ENCODE data around the gene BLTP2.

GRCh38 chr17:28646039-28646754 lies 1.2 kb upstream of the BLTP2 start:
- TF ChIP-seq, protein P1, sequence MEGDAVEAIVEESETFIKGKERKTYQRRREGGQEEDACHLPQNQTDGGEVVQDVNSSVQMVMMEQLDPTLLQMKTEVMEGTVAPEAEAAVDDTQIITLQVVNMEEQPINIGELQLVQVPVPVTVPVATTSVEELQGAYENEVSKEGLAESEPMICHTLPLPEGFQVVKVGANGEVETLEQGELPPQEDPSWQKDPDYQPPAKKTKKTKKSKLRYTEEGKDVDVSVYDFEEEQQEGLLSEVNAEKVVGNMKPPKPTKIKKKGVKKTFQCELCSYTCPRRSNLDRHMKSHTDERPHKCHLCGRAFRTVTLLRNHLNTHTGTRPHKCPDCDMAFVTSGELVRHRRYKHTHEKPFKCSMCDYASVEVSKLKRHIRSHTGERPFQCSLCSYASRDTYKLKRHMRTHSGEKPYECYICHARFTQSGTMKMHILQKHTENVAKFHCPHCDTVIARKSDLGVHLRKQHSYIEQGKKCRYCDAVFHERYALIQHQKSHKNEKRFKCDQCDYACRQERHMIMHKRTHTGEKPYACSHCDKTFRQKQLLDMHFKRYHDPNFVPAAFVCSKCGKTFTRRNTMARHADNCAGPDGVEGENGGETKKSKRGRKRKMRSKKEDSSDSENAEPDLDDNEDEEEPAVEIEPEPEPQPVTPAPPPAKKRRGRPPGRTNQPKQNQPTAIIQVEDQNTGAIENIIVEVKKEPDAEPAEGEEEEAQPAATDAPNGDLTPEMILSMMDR (IDR thresholded peaks at IDR 0.05; ENCODE audit: low read length): no peak
- no peak for TF ChIP-seq EZH2 (IDR thresholded peaks at IDR 0.05; ENCODE audit: borderline replicate concordance, low read length)
